Esophagus muscularis mucosa (tissue), 4 donors: ENCODE data around the gene GPC1. TPM values are rescaled to one million over a fixed set of nuclear protein-coding genes. Genes with fewer than 3 reads are reported as not detected.

Source experiments
- DNase-seq: peaks from one replicate; pipeline ENCODE4 v3.0.0-alpha.2; 2017; ENCODE audit errors: extremely low spot score
- H3K27ac ChIP-seq, 4 donors: fragments of 200-600 bp; sonication (generic); replicated peaks in 1 of 4; 1 replicate in 3 of 4; 2 replicates in 1 of 4; pipeline ENCODE4 v1.5.1; 2016 to 2019; ENCODE audit warnings: mild to moderate bottlenecking in 1 of 4
- H3K27me3 ChIP-seq, 4 donors: fragments of 200-600 bp; sonication (generic); one replicate each; pipeline versions ENCODE4 v1.5.1 to v1.6.0; 2016 to 2019
- H3K36me3 ChIP-seq, 4 donors: fragments of 200-600 bp; sonication (generic); one replicate each; pipeline ENCODE4 v1.5.1; 2016 to 2019
- H3K4me1 ChIP-seq, 4 donors: fragments of 200-600 bp; sonication (generic); one replicate each; pipeline ENCODE4 v1.5.1; 2016 to 2019
- H3K4me3 ChIP-seq, 4 donors: fragments of 200-600 bp; sonication (generic); 1 replicate in 2 of 4; 2 replicates in 2 of 4; pipeline ENCODE4 v1.5.1; 2016 to 2019; ENCODE audit warnings: mild to moderate bottlenecking in 4 of 4, moderate library complexity in 1 of 4
- H3K9me3 ChIP-seq, 4 donors: fragments of 200-600 bp; sonication (generic); 1 replicate in 3 of 4; 2 replicates in 1 of 4; pipeline ENCODE4 v1.5.1; 2016 to 2019
- EP300 ChIP-seq: sonication (generic); formaldehyde crosslinking; IDR thresholded peaks from one replicate; pipeline ENCODE4 v1.6.1; 2017; ENCODE audit warnings: antibody characterized with exemption
- POLR2A ChIP-seq: fragments of 450-650 bp; IDR thresholded peaks from one replicate; pipeline ENCODE4 v1.6.1; 2017; ENCODE audit warnings: antibody characterized with exemption, moderate library complexity, mild to moderate bottlenecking, low read depth
- POLR2AphosphoS5 ChIP-seq, 2 donors: sonication (generic); formaldehyde crosslinking; IDR thresholded peaks; one replicate each; pipeline ENCODE4 v1.6.1; 2017; ENCODE audit warnings: antibody characterized with exemption in 2 of 2
- WGBS: methylation state at CpG from one replicate; pipeline ENCODE4 v1.1.5; 2018; 5-methylcytosine and 5-hydroxymethylcytosine counted together
- intact Hi-C: fragments of 100-400 bp; cut with DNase I; formaldehyde crosslinking; loops from one replicate; pipeline ENCODE4 v1.15.1; 2023
- total RNA-seq, 4 donors: library from RNA; depleted of rRNA; stranded (reverse); fragments of >200 nt; gene quantifications; one replicate each; pipeline versions ENCODE4 v1.1.0 to v1.2.1, GENCODE V29; 2016
- TF ChIP-seq, protein P1 (sequence below), 3 experiments: fragments of 200-600 bp in 2 of 3; fragments of 450-650 bp in 1 of 3; sonication (generic) in 2 of 3; IDR thresholded peaks; one replicate each; pipeline ENCODE4 v1.5.1; 2017 to 2019; ENCODE audit warnings: antibody characterized with exemption in 3 of 3, mild to moderate bottlenecking in 2 of 3, moderate library complexity in 1 of 3

GPC1 gene
- total RNA-seq, 4 donors from 2014 or later = 29.1 to 71.5 (median 41.8) TPM

- H3K36me3 ChIP-seq = peaks cover 0 to 22% (median 14%) of the 10 kb centered on the region in 4 donors
- 91% methylated on average over 6 of the region's 6 CpGs for WGBS
- no peaks in the 10 kb centered on the region for H3K4me1 ChIP-seq
- DNase-seq = peak; percentile 80
- H3K4me3 ChIP-seq = no peak overlapping the region
- H3K27ac ChIP-seq = no peak overlapping the region
- peak in 1 of 2 donors; percentile 44 for TF ChIP-seq POLR2AphosphoS5 (IDR thresholded peaks at IDR 0.05)
- TF ChIP-seq, protein P1, sequence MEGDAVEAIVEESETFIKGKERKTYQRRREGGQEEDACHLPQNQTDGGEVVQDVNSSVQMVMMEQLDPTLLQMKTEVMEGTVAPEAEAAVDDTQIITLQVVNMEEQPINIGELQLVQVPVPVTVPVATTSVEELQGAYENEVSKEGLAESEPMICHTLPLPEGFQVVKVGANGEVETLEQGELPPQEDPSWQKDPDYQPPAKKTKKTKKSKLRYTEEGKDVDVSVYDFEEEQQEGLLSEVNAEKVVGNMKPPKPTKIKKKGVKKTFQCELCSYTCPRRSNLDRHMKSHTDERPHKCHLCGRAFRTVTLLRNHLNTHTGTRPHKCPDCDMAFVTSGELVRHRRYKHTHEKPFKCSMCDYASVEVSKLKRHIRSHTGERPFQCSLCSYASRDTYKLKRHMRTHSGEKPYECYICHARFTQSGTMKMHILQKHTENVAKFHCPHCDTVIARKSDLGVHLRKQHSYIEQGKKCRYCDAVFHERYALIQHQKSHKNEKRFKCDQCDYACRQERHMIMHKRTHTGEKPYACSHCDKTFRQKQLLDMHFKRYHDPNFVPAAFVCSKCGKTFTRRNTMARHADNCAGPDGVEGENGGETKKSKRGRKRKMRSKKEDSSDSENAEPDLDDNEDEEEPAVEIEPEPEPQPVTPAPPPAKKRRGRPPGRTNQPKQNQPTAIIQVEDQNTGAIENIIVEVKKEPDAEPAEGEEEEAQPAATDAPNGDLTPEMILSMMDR (IDR thresholded peaks at IDR 0.05) = no peak
- intact Hi-C loops = no loop called here
- H3K9me3 ChIP-seq = peaks cover 0 to 20% (median 12%) of the 10 kb centered on the region in 4 donors
- peaks cover 0 to 15% (median 0%) of the 10 kb centered on the region in 4 donors for H3K27me3 ChIP-seq
Measured at GRCh38 chr2:240469740-240470139, 34.3 kb downstream of the GPC1 start.

- WGBS = 88% methylated on average over 10 of the region's 11 CpGs
- TF ChIP-seq, protein P1 (IDR thresholded peaks at IDR 0.05) = no peak
- TF ChIP-seq POLR2AphosphoS5 (IDR thresholded peaks at IDR 0.05) (no peak), POLR2A (no peak), EP300 (no peak)
- Histone ChIP-seq H3K36me3 (no peaks in the 10 kb centered on the region), H3K27ac (no peak overlapping the region), H3K4me1 (no peaks in the 10 kb centered on the region), H3K27me3 (peaks cover 0 to 15% (median 0%) of the 10 kb centered on the region in 4 donors), H3K4me3 (no peak overlapping the region), H3K9me3 (peaks cover 0 to 28% (median 12%) of the 10 kb centered on the region in 4 donors)
- intact Hi-C loops = no loop called here
- DNase-seq = peak; percentile 53
Measured at GRCh38 chr2:240472078-240472790, 36.8 kb downstream of the GPC1 start.

GRCh38 chr2:240473211-240473610 is 37.7 kb downstream of the GPC1 start:
- Histone ChIP-seq H3K36me3 (no peaks in the 10 kb centered on the region), H3K27ac (no peak overlapping the region), H3K27me3 (peaks cover 0 to 15% (median 0%) of the 10 kb centered on the region in 4 donors), H3K9me3 (peaks cover 0 to 28% (median 12%) of the 10 kb centered on the region in 4 donors), H3K4me3 (no peak overlapping the region), H3K4me1 (no peaks in the 10 kb centered on the region)
- intact Hi-C loops = no loop called here
- WGBS = 95% methylated on average over 4 of the region's 4 CpGs
- no peak for DNase-seq
- TF ChIP-seq POLR2A (no peak), POLR2AphosphoS5 (IDR thresholded peaks at IDR 0.05) (no peak), EP300 (no peak)
- TF ChIP-seq, protein P1 (IDR thresholded peaks at IDR 0.05) = no peak

- Histone ChIP-seq H3K27me3 (no peaks in the 10 kb centered on the region), H3K4me3 (no peak overlapping the region), H3K36me3 (peaks cover 0 to 4% (median 0%) of the 10 kb centered on the region in 4 donors), H3K4me1 (no peaks in the 10 kb centered on the region), H3K9me3 (peaks cover 0 to 23% (median 9%) of the 10 kb centered on the region in 4 donors), H3K27ac (no peak overlapping the region)
- DNase-seq = peak; percentile 57
- no peak for TF ChIP-seq POLR2A
- intact Hi-C loops = no loop called here
- 82% methylated on average over 13 of the region's 13 CpGs for WGBS
Measured at GRCh38 chr2:240477916-240478315, 42.5 kb downstream of the GPC1 start.

GRCh38 chr2:240478346-240479110 is 43.1 kb downstream of the GPC1 start:
- WGBS = 87% methylated on average over 18 of the region's 21 CpGs
- Histone ChIP-seq H3K4me1 (no peaks in the 10 kb centered on the region), H3K4me3 (no peak overlapping the region), H3K9me3 (peaks cover 0 to 17% (median 5%) of the 10 kb centered on the region in 4 donors), H3K36me3 (peaks cover 0 to 4% (median 0%) of the 10 kb centered on the region in 4 donors), H3K27ac (no peak overlapping the region), H3K27me3 (no peaks in the 10 kb centered on the region)
- no peak for DNase-seq
- intact Hi-C loops = no loop called here
- TF ChIP-seq POLR2AphosphoS5 (IDR thresholded peaks at IDR 0.05) (no peak), POLR2A (no peak), EP300 (no peak)
- TF ChIP-seq, protein P1 (IDR thresholded peaks at IDR 0.05) = no peak
